Measurements from ENCODE around the gene BLVRA. TPM values are rescaled to one million over a fixed set of nuclear protein-coding genes. Genes with fewer than 3 reads are reported as not detected.

BLVRA gene
- total RNA-seq, 3 donors from 2014 or later = 20.7 to 24.9 (median 23.7) TPM

DNA sequence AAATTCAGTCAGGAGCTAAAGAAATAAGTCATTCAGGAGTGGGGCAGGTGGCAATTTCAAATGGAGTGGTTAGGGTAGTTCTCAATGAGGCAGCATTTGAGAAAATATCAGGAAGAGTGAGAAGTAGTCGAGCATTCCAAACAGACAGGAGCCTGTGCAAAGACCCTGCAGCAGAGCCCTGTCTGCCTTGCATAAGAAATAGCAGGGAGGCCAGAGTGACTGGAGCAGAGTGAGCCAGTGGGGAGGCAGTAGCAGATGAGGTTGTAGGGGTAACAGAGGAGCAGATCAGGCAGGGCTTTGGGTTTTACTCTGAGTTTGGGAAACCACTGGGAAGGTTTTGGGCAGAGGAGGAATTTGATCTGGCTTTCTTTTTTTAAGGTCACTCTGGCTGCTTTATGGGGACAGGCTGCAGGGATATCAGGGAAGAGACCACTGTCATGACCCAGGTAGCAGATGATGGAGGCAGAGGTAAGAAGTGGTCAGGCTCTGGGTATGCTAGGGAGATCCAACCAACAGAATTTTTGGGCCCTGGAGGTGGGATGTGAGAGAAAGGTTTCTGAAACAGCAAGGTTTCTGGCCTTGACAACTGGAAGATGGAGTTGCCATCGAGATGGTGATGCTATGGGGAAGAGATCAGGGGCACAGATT, 1.3 kb upstream of the BLVRA start:
- DNase-seq (no peak), ATAC-seq (no peak)
- Mint-ChIP-seq H3K4me1 (ENCODE audit: low read depth) (peaks cover 30% of the 10 kb centered on the region), H3K9me3 (no peaks in the 10 kb centered on the region), H3K36me3 (ENCODE audit: insufficient read depth) (peaks cover 2% of the 10 kb centered on the region), H3K27me3 (ENCODE audit: low read depth) (peaks cover 5% of the 10 kb centered on the region), H3K4me3 (peak overlapping the region; percentile 68)

DNA sequence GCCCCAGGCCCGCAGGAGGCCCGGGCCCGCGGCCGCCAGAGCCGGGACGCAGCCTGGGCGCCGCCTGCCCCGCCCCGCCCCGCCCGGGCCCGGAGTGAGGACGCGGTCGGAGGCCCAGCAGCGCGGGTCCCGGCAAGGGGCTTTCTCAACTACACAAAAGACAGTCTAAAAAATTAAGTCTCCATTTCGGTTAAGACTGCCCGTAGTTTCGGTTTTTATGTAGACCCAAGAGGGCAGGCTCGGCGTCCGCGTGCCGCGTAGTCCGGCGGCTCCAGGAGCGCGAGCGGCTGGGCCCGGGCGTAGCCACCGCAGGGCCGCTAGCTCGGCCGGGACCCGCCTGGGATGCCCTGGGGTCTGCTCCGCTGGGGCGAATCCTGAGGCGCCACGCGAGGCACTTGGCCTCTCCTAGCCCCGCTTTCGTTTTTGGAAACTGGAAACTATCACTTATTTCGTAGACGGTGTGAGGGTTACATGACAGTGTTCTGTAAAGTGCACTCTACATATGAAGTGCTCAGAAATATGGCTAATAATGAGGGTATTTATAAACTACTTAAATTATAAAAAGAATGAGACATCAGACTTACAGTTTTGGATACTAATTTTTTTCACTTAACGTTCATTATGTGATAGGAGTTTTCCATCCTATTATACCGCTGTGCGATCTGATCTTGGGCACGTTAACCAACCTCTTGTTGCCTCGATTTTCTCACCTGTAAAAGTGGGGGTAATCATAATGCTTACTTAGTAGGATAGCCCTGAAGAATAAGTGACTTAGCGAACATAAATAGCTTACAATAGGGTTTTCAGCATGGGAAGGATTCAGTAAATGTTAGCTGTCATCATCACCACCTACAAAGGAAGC, 573 bp downstream of the BLVRA start:
- peaks cover 41% of the 10 kb centered on the region for H3K4me1 Mint-ChIP-seq (ENCODE audit: low read depth)

DNA sequence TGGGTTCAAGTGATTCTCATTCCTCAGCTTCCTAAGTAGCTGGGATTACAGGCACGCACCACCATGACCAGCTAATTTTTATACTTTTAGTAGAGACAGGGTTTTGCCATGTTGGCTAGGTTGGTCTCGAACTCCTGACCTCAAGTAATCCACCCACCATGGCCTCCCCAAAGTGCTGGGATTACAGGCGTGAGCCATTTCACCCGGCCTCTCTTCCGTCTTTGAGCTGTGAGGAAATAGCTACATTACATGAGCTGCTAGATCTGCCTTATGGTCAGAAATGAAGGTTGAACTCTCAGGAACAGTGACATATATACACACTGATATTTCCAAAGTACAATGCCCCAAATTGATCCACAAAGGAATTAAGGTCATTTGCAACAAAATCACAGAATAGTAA, 2.4 kb downstream of the BLVRA start:
- no peak for DNase-seq
- Mint-ChIP-seq H3K4me1 (ENCODE audit: low read depth) (peaks cover 49% of the 10 kb centered on the region), H3K9me3 (no peaks in the 10 kb centered on the region), H3K4me3 (no peak overlapping the region), H3K36me3 (ENCODE audit: insufficient read depth) (peaks cover 4% of the 10 kb centered on the region), H3K27me3 (ENCODE audit: low read depth) (peaks cover 4% of the 10 kb centered on the region)
- no peak for ATAC-seq

More for the DNA sequence above, 573 bp downstream of the BLVRA start:
- Mint-ChIP-seq H3K36me3 (ENCODE audit: insufficient read depth) (peaks cover 4% of the 10 kb centered on the region), H3K27me3 (ENCODE audit: low read depth) (peaks cover 4% of the 10 kb centered on the region), H3K9me3 (no peaks in the 10 kb centered on the region), H3K4me3 (peak overlapping the region; percentile 80)
- ATAC-seq = peak; percentile 72 to 76
- DNase-seq = peak; percentile 25

DNA sequence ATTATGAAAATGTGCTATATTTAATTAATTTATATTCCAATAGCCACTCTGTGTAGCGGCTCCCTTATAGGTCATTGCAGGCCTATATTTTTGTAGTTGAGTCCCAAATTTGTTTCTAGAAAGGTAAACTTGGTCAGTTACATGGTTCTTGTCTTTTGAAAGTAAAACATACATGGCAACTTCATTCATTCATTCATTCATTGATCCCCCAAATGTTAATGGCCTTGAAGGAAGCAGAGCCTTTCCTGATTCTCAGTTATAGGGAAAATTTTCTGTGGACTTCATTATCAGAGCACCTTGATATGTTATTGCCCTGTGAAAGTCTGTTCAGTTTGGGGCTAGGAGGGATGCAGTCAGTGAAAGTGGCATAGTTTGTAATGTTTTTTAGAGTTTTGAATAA, 2.9 kb downstream of the BLVRA start:
- Mint-ChIP-seq H3K4me3 (no peak overlapping the region), H3K27me3 (ENCODE audit: low read depth) (peaks cover 2% of the 10 kb centered on the region), H3K36me3 (ENCODE audit: insufficient read depth) (peaks cover 4% of the 10 kb centered on the region), H3K9me3 (no peaks in the 10 kb centered on the region), H3K4me1 (ENCODE audit: low read depth) (peaks cover 47% of the 10 kb centered on the region)
- no peak for DNase-seq
- no peak for ATAC-seq

DNA sequence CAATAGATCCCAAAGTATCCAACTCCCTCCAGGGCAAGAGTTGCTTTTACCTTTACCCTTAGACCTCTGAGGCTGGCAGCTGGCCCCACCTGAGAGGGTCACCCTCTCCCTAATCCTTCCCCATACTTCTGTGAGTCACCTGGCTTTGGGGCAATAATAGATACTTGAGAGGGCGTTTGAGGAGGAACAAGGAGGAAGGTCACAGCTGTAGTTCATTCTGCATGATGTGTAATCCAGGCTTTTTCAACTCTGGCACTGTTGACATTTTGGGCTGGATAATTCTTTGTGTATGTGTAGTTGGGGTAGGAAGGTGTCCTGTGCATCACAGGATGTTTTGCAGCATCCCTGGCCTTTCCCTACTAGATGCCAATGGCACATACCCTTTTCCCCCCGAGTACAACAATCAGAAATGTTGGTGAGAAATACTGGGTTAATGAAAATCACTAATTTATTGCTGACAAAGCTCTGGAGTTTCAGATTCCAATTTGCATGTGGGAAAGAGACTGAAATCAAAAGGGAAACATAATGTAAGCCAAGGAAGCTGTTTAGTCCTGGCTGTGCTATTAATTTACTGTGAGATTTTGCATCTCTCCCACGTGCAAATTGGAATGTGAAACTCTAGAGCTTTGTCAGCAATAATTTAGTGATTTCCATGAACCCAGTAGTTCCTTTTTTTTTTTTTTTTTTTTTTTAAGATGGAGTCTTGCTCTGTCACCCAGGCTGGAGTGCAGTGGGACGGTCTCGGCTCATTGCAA, 3.6 kb downstream of the BLVRA start:
- Mint-ChIP-seq H3K27me3 (ENCODE audit: low read depth) (no peaks in the 10 kb centered on the region), H3K4me1 (ENCODE audit: low read depth) (peaks cover 44% of the 10 kb centered on the region), H3K36me3 (ENCODE audit: insufficient read depth) (peaks cover 4% of the 10 kb centered on the region), H3K9me3 (no peaks in the 10 kb centered on the region), H3K4me3 (no peak overlapping the region)
- ATAC-seq (no peak), DNase-seq (no peak)

DNA sequence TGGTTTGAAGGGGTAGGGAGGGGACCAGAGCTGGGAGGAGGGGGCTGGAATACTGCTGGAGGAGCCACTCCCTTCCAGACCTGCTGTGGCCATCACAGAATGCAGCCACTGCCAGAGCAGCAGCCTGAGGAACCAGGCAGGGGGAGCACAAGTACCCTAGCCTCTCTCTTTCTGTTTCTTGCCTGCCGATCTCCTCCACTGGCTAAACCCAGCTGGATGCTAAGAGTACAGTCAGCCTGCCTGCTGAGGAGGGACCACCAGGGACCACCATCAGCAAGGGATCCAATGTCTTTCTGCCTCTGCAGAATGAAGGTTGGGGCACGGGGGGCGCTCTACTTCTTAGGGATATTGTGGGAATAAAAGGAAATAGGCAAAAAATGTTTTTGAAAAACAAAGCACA, 4.7 kb downstream of the BLVRA start:
- DNase-seq (no peak), ATAC-seq (no peak)
- Mint-ChIP-seq H3K4me1 (ENCODE audit: low read depth) (peaks cover 35% of the 10 kb centered on the region), H3K4me3 (no peak overlapping the region), H3K27me3 (ENCODE audit: low read depth) (no peaks in the 10 kb centered on the region), H3K9me3 (no peaks in the 10 kb centered on the region), H3K36me3 (ENCODE audit: insufficient read depth) (peaks cover 4% of the 10 kb centered on the region)

DNA sequence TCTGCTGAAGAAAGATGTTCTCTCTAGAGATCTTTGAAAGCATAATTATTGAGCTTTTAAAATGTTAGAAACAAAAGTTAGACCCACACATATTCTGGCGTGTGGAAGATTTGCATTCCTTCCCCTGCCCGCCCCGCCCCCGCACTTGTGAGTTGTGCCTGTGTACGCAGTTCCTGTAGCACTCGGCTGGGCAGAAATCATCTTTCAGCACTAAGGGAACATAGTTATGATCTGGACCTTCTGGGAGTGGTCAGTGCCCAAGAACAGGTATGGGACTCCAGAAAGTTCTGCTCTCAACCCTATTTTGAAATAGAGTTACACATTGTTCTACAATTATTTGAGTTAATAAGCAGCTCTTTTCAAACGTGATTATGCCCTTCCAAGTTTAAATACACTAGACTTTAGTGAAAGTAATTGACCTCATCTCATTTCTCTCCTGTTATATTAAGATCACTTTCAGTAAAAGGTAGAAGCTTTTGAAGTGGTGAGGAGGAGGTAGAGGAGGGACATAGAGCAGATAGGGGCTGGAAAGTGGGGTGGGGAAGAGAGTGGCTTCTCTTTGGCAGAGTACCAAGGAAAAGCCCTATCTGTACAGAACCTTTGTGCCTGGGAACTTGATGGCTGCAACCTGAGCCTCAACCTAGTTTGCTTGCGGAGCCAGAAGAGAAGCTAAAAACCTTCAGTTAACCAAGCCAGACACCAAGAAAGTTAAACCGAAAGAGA, 5.7 kb downstream of the BLVRA start:
- Mint-ChIP-seq H3K36me3 (ENCODE audit: insufficient read depth) (peaks cover 4% of the 10 kb centered on the region), H3K4me1 (ENCODE audit: low read depth) (peaks cover 35% of the 10 kb centered on the region), H3K9me3 (no peaks in the 10 kb centered on the region), H3K4me3 (peak overlapping the region; percentile 1), H3K27me3 (ENCODE audit: low read depth) (no peaks in the 10 kb centered on the region)
- ATAC-seq (peak in 1 of 2 donors; percentile 44), DNase-seq (peak; percentile 38)

DNA sequence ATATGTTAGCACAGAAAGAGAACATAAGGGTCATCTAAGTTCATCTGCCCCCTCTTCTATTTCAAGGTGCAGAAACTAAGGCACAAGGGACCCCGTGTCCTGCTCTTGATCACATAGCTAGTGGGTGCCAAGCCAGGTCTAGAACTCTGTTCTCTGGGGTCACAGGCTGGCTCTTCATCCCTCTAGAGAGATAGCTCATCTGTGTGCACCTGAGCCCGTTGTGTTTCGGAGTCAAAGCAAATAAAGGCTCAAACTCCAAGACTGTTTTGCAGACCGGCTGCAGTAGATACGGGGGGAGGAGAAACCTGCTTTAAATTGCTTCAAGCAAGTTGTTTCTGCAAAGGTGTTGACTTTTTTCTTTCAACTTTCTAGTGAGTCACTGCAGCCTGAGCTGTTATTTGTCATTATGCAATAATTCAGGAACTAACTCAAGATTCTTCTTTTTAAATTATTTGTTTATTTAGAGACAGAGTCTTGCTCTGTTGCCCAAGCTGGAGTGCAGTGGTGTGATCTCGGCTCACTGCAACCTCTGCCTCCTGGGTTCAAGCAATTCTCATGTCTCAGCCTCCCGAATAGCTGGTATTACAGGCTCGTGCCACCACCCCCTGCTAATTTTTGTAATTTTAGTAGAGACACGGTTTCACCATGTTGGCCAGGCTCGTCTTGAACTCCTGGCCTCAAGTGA, 6.5 kb downstream of the BLVRA start:
- Mint-ChIP-seq H3K4me3 (no peak overlapping the region), H3K27me3 (ENCODE audit: low read depth) (no peaks in the 10 kb centered on the region), H3K36me3 (ENCODE audit: insufficient read depth) (peaks cover 4% of the 10 kb centered on the region), H3K9me3 (no peaks in the 10 kb centered on the region), H3K4me1 (ENCODE audit: low read depth) (peaks cover 31% of the 10 kb centered on the region)
- DNase-seq (no peak), ATAC-seq (peak in 1 of 2 donors; percentile 39)

DNA sequence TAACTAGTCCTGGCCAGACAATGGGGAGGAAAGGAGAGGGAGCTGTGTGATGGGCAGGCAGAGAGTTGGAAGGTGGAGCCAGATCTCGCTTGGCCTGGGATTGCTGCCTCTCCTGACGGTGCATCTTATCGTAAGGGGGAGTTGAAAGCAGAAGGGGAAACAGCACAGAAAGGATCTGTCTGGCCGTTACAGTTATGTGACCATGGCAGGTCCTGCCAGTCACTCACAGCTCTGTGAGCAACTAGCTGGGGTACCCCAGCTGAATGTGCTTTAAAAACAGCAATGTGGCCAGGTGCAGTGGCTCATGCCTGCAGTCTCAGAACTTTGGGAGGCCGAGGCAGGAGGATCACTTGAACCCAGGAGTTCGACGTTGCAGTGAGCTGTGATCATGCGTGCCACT, 8.1 kb downstream of the BLVRA start:
- Mint-ChIP-seq H3K4me3 (no peak overlapping the region), H3K9me3 (no peaks in the 10 kb centered on the region), H3K4me1 (ENCODE audit: low read depth) (peaks cover 23% of the 10 kb centered on the region), H3K27me3 (ENCODE audit: low read depth) (no peaks in the 10 kb centered on the region), H3K36me3 (ENCODE audit: insufficient read depth) (peaks cover 9% of the 10 kb centered on the region)
- DNase-seq (no peak), ATAC-seq (no peak)

DNA sequence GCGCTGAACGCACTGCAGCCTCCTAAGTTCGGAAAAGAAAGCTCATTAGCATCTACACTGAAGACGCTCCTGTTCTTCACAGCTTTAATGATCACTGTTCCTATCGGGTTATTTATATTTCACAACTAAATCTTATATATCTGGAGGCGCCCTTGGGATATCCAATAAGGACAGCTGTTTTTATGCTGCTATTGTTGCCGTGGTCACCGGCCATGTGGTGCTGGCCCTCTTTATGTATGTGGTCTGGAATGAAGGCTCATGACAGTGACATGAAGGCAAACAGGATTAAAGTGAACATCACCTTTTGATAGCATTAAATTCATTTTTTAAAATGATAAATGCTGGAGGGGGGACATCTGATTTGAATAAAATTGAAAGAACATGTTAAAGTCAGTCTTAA, 8.8 kb downstream of the BLVRA start:
- Mint-ChIP-seq H3K36me3 (ENCODE audit: insufficient read depth) (peaks cover 13% of the 10 kb centered on the region), H3K27me3 (ENCODE audit: low read depth) (no peaks in the 10 kb centered on the region), H3K4me3 (no peak overlapping the region), H3K4me1 (ENCODE audit: low read depth) (peaks cover 18% of the 10 kb centered on the region), H3K9me3 (no peaks in the 10 kb centered on the region)
- DNase-seq = no peak
- no peak for ATAC-seq

DNA sequence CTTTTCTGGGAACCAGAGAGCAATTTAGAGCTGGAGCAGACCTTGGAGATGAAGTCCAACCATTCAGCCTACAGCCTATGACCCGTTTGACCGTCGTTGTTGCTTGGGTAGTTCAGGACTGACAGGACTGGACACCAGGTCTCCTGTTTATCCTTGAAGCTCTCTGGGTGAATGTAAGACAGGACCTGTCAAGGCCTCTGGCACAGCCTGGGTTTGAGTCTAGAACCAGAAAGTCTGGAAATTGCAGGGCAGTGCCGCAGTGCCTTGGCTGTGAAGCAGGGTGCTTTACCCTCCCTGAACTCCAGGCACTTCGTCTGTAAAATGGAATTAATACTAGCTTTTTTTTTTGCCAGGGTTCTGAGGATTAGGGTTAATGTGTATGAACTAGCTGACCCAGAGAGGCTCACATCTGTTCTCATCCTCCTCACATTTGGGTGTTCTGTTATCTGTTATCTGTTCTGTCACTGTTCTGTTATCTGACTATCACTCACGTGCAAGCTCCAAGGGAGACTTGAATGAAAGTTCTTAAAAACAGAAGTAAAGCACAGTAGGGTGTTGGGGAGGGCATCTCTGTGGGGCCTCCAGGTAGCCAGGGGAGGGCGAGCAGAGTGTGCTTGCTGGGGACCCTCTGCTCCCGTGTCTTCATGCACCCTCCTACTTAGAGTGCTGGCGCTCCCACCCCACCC, 9.9 kb downstream of the BLVRA start:
- Mint-ChIP-seq H3K36me3 (ENCODE audit: insufficient read depth) (peaks cover 20% of the 10 kb centered on the region), H3K4me3 (no peak overlapping the region), H3K9me3 (no peaks in the 10 kb centered on the region), H3K27me3 (ENCODE audit: low read depth) (no peaks in the 10 kb centered on the region), H3K4me1 (ENCODE audit: low read depth) (peaks cover 12% of the 10 kb centered on the region)
- DNase-seq = no peak
- peak in 1 of 2 donors; percentile 9 for ATAC-seq

DNA sequence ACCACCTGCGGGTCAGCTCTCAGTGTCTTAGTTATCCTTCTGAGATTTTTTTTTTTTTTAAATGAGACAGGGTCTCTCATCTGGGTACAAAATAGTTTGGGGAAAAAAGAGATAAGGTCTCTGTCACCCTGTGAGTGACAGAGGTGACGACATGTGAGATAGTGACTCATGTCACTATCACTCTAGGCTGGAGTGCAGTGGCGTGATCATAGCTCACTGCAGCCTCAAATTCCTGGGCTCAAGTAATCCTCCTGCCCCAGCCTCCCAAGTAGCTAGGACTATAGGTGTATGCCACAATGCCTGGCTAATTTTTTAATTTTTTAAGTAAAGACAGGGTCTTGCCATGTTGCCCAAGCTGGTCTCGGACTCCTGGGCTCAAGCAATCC, 10.4 kb downstream of the BLVRA start:
- Mint-ChIP-seq H3K27me3 (ENCODE audit: low read depth) (no peaks in the 10 kb centered on the region), H3K36me3 (ENCODE audit: insufficient read depth) (peaks cover 22% of the 10 kb centered on the region), H3K9me3 (no peaks in the 10 kb centered on the region), H3K4me1 (ENCODE audit: low read depth) (peaks cover 10% of the 10 kb centered on the region), H3K4me3 (no peak overlapping the region)
- peak; percentile 49 to 57 for ATAC-seq
- no peak for DNase-seq

DNA sequence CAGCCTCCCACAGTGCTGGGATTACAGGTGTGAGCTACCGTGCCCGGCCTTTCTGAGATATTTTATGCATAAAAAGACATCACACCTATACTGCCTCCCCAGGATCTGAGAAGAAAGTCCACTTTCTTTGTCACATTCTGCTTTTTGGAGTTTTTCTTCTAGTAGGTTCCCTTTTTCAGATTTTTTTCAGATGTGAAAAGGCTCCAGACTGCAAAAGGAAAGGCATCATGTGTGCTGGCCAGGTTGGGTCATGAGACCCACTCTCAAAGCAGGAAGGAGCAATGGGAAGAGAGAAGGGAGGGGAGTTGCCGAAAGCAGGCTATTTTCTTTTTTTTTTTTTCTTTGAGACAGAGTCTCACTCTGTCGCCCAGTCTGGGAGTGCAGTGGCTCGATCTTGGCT, 10.8 kb downstream of the BLVRA start:
- Mint-ChIP-seq H3K27me3 (ENCODE audit: low read depth) (no peaks in the 10 kb centered on the region), H3K36me3 (ENCODE audit: insufficient read depth) (peaks cover 22% of the 10 kb centered on the region), H3K4me3 (no peak overlapping the region), H3K4me1 (ENCODE audit: low read depth) (peaks cover 6% of the 10 kb centered on the region), H3K9me3 (no peaks in the 10 kb centered on the region)
- DNase-seq (no peak), ATAC-seq (no peak)

Data from activated T-cell treated with anti-CD3 and anti-CD28 coated beads, Interleukin-2, amount 50 U/mL, for 4 hours (primary cell).